T-helper 2 cell treated with Interferon-gamma antibody and Interleukin-4, amounts not matched to agents 5 μg/mL and 100 μg/mL, for 36 hours (primary cell): Measurements from ENCODE around the gene PDE2A.
A peak's percentile ranks its signal among the peaks of the same experiment; 100 is the strongest.
"Not testable (repeated sequence)": the region's sequence is repeated elsewhere in the genome, so short reads cannot be mapped to it uniquely, and the experiment has no call there.

Experiments
- DNase-seq: peaks from one replicate; pipeline ENCODE4 v3.0.0; 2021; ENCODE audit warnings: low spot score
- H3K27ac Mint-ChIP-seq: one replicate; pipeline ENCODE4 v1.8.0; 2021; ENCODE audit warnings: mild to moderate bottlenecking, mixed read lengths
- H3K27me3 Mint-ChIP-seq: one replicate; pipeline ENCODE4 v1.8.0; 2021; ENCODE audit warnings: low read depth, mixed read lengths
- H3K36me3 Mint-ChIP-seq: one replicate; pipeline ENCODE4 v1.8.0; 2021; ENCODE audit warnings: low read depth, mixed read lengths
- H3K4me1 Mint-ChIP-seq: one replicate; pipeline ENCODE4 v1.8.0; 2021; ENCODE audit warnings: low read depth, mixed read lengths
- H3K4me3 Mint-ChIP-seq: one replicate; pipeline ENCODE4 v1.8.0; 2022; ENCODE audit warnings: mild to moderate bottlenecking, moderate library complexity, mixed read lengths
- H3K9me3 Mint-ChIP-seq: one replicate; pipeline ENCODE4 v1.8.0; 2021; ENCODE audit warnings: mixed read lengths

The PDE2A gene

DNA sequence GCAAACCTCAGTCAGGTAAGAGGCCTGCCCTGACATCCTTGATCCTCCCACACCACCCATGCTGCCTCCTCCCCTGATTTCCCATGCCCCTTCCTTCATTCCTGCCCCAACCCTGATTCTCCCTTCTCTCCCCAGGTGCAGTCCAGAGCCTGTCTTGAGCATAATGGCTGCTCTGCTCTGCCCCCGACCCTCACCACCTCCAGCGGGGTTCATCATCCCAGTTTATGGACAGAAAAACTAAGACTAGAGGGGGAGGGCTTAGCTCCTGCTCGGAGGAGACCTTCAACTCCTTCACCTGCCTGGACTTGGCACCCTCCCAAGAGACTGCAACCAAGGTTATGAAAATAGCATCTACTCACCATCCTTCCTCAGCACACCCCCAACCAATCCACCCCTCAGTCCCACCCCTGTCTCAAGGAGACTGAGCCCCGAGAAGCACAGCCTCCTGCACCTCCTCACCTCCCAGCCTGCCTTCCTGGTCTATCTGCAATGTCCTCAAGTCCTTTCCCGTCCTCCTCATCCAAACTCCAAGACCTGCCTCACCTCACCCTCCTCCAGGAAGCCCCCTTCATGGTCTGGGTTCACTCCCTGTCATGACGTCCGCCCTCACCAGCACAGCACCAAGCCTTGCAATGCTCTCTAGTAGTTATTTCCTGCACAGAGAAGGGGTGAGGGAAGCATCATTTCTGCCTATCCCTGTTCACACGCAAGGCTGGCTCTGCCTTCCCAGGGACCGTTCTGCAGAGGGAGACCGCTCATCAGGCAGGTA, 103.1 kb downstream of the PDE2A start:
- Mint-ChIP-seq H3K4me3 (no peak overlapping the region), H3K4me1 (peaks cover 9% of the 10 kb centered on the region), H3K27ac (no peak overlapping the region), H3K27me3 (peaks cover 24% of the 10 kb centered on the region), H3K9me3 (no peaks in the 10 kb centered on the region), H3K36me3 (no peaks in the 10 kb centered on the region)
- DNase-seq, result no peak

DNA sequence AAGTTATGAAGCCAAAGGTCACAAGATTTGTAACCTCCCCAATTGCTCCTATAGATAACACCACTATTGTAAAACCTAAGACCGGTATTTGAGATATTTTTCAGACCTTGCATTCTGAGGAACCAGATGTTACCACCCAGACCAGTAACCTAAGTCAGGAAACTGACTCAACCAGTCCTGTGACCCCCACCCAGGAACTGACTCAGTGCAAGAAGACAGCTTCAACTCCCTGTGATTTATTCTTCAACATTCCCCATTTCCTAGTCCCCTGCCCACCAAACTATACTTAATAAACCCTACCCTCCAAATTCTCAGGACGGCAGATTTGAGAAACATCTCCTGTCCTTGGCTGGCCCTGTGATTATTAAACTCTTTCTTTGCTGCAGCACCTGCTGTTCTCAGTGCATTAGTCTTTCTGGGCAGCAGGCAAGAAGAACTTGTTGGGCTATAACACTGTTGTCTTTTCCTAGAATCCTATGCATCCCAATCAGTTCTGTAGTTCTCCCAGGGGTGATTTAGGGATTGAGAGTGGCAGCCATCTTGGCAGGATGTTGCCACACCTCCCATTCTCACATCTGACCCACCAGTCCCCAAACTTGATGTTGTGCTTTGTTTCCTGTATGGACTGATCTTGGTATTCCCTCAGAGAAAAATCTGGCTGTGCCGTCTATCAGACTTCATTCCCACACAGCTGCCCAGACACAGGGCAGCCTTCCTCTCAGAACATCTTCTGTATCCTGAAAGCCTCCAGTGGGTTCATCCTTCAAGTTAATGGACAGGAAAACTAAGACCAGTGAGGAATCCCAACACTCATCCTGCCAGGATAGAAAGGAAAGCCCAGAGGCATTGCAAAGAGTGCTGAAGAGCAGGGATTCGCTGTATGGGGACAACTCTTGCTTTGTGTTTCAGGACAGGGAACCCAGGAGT, 104.0 kb downstream of the PDE2A start:
- Mint-ChIP-seq H3K27ac (peak overlapping the region; percentile 10), H3K27me3 (peaks cover 24% of the 10 kb centered on the region), H3K4me1 (peaks cover 9% of the 10 kb centered on the region), H3K36me3 (no peaks in the 10 kb centered on the region), H3K9me3 (no peaks in the 10 kb centered on the region), H3K4me3 (no peak overlapping the region)
- no peak for DNase-seq

- Mint-ChIP-seq H3K27me3 (peaks cover 17% of the 10 kb centered on the region), H3K27ac (no peak overlapping the region), H3K4me1 (peaks cover 9% of the 10 kb centered on the region), H3K9me3 (no peaks in the 10 kb centered on the region), H3K36me3 (no peaks in the 10 kb centered on the region), H3K4me3 (no peak overlapping the region)
- DNase-seq, result no peak
Observed at GRCh38 chr11:72568861-72569260, 105.4 kb downstream of the PDE2A start.

DNA sequence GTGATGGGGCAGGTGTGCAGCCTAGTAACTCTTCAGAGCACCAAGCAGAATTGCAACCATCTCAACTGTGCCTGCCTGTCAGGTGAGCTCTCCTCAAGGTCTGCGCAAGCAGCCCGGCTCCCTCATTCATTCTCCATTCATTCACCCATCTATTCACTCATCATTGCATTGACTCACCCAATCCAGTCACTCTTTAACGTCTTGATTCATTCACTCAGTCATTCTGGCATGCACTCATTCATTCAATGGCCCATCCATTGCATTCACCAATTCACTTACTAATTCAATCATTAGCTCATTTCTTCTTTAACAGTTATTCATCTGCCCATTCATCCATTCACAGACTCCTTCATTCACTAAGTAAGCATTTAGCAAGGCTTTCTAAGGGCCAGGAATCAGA, 111.8 kb downstream of the PDE2A start:
- Mint-ChIP-seq H3K4me3 (no peak overlapping the region), H3K9me3 (no peaks in the 10 kb centered on the region), H3K27ac (no peak overlapping the region), H3K4me1 (no peaks in the 10 kb centered on the region), H3K27me3 (peaks cover 10% of the 10 kb centered on the region), H3K36me3 (no peaks in the 10 kb centered on the region)
- no peak for DNase-seq

DNA sequence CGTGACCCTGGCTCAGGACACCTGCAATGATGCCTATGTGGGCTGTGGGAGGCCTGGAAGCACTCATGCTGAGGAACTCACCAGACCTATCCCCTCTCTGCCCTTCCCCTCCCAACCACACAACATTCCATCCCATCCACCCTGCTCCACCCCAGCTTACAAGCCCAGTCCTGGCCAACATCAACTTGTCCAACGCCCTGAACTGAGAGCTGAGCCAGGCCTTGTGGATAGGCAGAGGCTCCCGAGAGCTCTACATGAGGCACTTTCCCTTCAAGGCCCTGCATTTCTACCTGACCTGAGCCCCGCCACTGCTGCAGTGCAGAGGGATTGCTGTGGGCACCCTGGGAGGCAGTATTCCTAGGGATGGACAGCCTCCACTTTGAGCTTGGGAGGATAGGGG, 112.4 kb downstream of the PDE2A start:
- DNase-seq, result no peak
- H3K9me3 Mint-ChIP-seq, result no peaks in the 10 kb centered on the region
- H3K4me3 Mint-ChIP-seq, result no peak overlapping the region
- H3K36me3 Mint-ChIP-seq, result no peaks in the 10 kb centered on the region
- no peak overlapping the region for H3K27ac Mint-ChIP-seq
- peaks cover 10% of the 10 kb centered on the region for H3K27me3 Mint-ChIP-seq
- H3K4me1 Mint-ChIP-seq, result no peaks in the 10 kb centered on the region

DNA sequence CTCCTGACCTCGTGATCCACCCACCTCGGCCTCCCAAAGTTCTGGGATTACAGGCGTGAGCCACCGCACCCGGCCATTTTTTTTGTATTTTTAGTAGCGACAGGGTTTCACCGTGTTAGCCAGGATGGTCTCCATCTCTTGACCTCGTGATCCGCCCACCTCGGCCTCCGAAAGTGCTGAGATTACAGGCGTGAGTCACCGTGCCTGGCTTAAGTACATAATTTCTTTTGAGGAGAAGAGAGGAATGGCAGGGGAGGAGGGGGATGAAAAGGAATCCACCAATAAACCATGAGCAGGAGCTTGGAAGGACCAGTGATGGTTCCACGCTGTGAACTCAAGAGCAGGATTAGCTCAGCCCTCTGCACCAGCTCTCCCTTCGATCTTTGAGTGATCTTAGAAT, 113.4 kb downstream of the PDE2A start:
- not testable (repeated sequence) for H3K27me3 Mint-ChIP-seq, H3K4me3 Mint-ChIP-seq, DNase-seq, H3K9me3 Mint-ChIP-seq, H3K4me1 Mint-ChIP-seq, H3K36me3 Mint-ChIP-seq, H3K27ac Mint-ChIP-seq

GRCh38 chr11:72556433-72556832, 117.8 kb downstream of the PDE2A start:
- no peak for DNase-seq
- Mint-ChIP-seq H3K27me3 (peaks cover 18% of the 10 kb centered on the region), H3K9me3 (no peaks in the 10 kb centered on the region), H3K4me3 (no peak overlapping the region), H3K4me1 (peaks cover 10% of the 10 kb centered on the region), H3K27ac (no peak overlapping the region), H3K36me3 (no peaks in the 10 kb centered on the region)

- not testable (repeated sequence) for H3K4me3 Mint-ChIP-seq, H3K36me3 Mint-ChIP-seq, H3K27ac Mint-ChIP-seq, DNase-seq, H3K9me3 Mint-ChIP-seq
- Mint-ChIP-seq H3K27me3 (peaks cover 18% of the 10 kb centered on the region), H3K4me1 (peaks cover 10% of the 10 kb centered on the region)
Observed at GRCh38 chr11:72555014-72555522, 119.2 kb downstream of the PDE2A start.

GRCh38 chr11:72553706-72554105, 120.5 kb downstream of the PDE2A start:
- DNase-seq, result no peak
- H3K36me3 Mint-ChIP-seq, result no peaks in the 10 kb centered on the region
- peaks cover 10% of the 10 kb centered on the region for H3K4me1 Mint-ChIP-seq
- no peak overlapping the region for H3K27ac Mint-ChIP-seq
- H3K9me3 Mint-ChIP-seq, result no peaks in the 10 kb centered on the region
- H3K27me3 Mint-ChIP-seq, result peaks cover 13% of the 10 kb centered on the region
- no peak overlapping the region for H3K4me3 Mint-ChIP-seq

DNA sequence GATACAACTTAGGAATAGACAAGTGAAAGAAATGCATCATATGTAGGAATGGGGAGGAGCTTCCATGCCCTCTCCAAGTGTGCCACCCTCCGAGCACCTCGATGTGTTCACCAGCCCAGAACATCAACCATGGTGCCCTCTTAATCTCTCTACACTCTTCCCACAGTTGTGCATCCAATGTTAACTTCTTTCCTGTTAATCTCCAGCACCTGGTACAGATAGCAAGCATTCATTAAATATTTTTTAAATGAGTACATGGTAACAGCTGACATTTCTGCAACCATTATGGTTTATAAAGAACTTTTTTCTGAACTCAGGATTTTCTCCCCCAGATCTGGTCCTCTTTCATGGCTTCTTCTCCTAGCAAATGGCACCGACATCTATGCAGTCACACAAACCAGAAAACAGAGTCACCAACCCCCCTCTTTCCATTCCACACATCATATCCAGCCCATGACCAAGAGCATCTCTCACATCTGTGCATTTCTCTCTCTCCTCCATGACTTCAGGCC, 121.8 kb downstream of the PDE2A start:
- Mint-ChIP-seq H3K4me3 (no peak overlapping the region), H3K27me3 (peaks cover 14% of the 10 kb centered on the region), H3K27ac (no peak overlapping the region), H3K4me1 (peaks cover 10% of the 10 kb centered on the region), H3K9me3 (no peaks in the 10 kb centered on the region), H3K36me3 (no peaks in the 10 kb centered on the region)
- no peak for DNase-seq

DNA sequence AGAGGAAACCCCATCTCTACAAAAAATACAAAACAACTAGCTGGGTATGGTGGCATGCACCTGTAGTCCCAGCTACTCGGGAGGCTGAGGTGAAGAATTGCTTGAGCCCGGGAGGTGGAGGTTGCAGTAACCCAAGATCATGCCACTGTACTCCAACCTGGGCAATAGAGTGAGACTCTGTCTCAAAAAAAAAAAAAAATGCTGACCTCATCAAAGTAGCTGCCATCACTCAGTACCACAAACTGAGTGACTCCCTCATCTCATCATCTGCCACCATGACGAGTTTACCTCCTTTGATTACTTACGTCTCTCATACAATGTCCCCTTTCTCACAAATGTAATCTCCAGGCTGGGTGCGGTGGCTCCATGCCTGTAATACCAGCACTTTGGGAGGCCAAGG, 122.7 kb downstream of the PDE2A start:
- H3K9me3 Mint-ChIP-seq, result no peaks in the 10 kb centered on the region
- DNase-seq, result no peak
- H3K4me1 Mint-ChIP-seq, result peaks cover 10% of the 10 kb centered on the region
- H3K4me3 Mint-ChIP-seq, result no peak overlapping the region
- H3K27ac Mint-ChIP-seq, result no peak overlapping the region
- no peaks in the 10 kb centered on the region for H3K36me3 Mint-ChIP-seq
- peaks cover 12% of the 10 kb centered on the region for H3K27me3 Mint-ChIP-seq

GRCh38 chr11:72548463-72548862, 125.8 kb downstream of the PDE2A start:
- Mint-ChIP-seq H3K27me3 (peaks cover 15% of the 10 kb centered on the region), H3K4me1 (peaks cover 3% of the 10 kb centered on the region), H3K9me3 (no peaks in the 10 kb centered on the region), H3K4me3 (no peak overlapping the region), H3K27ac (no peak overlapping the region), H3K36me3 (no peaks in the 10 kb centered on the region)
- DNase-seq, result no peak

DNA sequence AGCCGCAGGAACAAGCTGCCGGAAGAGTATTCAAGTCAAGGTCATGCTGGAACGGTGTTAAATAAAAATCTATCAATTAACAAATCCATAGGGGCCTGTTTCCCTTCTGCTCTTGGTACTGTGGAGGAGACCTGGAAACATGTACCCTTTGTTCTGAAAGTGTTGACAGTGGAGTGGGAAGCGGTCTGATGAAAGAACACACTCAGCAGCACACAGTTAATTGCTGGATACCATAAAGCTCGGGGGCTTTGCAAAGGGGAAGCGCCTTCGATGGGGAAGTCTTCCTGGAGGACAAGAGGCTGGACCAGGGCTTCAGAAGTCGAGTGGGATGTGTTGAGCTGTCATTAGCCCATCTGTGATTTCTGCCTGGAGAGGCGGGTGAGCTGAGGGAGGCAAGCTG, 127.4 kb downstream of the PDE2A start:
- no peak for DNase-seq
- Mint-ChIP-seq H3K4me1 (no peaks in the 10 kb centered on the region), H3K27ac (no peak overlapping the region), H3K9me3 (no peaks in the 10 kb centered on the region), H3K36me3 (no peaks in the 10 kb centered on the region), H3K4me3 (no peak overlapping the region), H3K27me3 (peaks cover 21% of the 10 kb centered on the region)

DNA sequence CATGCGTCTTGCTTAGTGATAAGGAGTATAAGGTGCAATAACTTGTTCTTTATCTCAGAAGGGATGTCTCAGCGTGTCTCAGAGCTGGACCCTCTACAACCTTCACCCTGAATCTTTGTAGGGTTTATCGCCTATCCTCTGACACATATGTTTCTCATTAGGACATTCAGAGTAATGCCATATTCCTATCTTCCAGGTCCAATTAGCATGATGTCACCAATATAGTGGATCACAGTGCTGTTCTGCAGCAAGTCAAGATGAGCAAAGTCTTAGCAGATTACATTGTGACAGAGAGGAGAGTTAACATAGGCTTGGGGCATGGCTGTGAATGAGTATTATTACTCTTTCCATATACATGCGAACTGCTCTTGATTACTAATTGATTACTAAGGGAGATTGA, 129.6 kb downstream of the PDE2A start:
- Mint-ChIP-seq H3K27me3 (peaks cover 40% of the 10 kb centered on the region), H3K9me3 (no peaks in the 10 kb centered on the region), H3K36me3 (no peaks in the 10 kb centered on the region), H3K4me1 (no peaks in the 10 kb centered on the region), H3K4me3 (no peak overlapping the region), H3K27ac (no peak overlapping the region)
- no peak for DNase-seq
